Measurements from ENCODE around the gene IGFL1.
"Not testable (repeated sequence)": the region's sequence is repeated elsewhere in the genome, so short reads cannot be mapped to it uniquely, and the experiment has no call there.

The IGFL1 gene

GRCh38 chr19:46229442-46229841 is at the start of gene IGFL1:
Gene IGFL1 (plus strand): TSS chr19:46229742. CDS start chr19:46229775, 33 bp downstream.
- no peak for DNase-seq

GRCh38 chr19:46180701-46181387 is 48.7 kb upstream of the IGFL1 start:
- no peak for DNase-seq

- DNase-seq = no peak
These were observed 48.2 kb upstream of the IGFL1 start for GRCh38 chr19:46181388-46181779.

GRCh38 chr19:46182476-46182875 is 47.1 kb upstream of the IGFL1 start:
- DNase-seq = no peak

- DNase-seq = not testable (repeated sequence)
These were observed 44.5 kb upstream of the IGFL1 start for GRCh38 chr19:46184775-46185710.

GRCh38 chr19:46186101-46186716 is 43.3 kb upstream of the IGFL1 start:
- DNase-seq = no peak

- DNase-seq = no peak
These were observed 42.8 kb upstream of the IGFL1 start for GRCh38 chr19:46186717-46187101.

GRCh38 chr19:46189971-46190888 is 39.3 kb upstream of the IGFL1 start:
- DNase-seq = no peak

- DNase-seq = no peak
These were observed 38.2 kb upstream of the IGFL1 start for GRCh38 chr19:46191356-46191755.

- no peak for DNase-seq
These were observed 37.6 kb upstream of the IGFL1 start for GRCh38 chr19:46191972-46192371.

- DNase-seq = not testable (repeated sequence)
These were observed 36.9 kb upstream of the IGFL1 start for GRCh38 chr19:46192626-46192991.

- no peak for DNase-seq
These were observed 36.4 kb upstream of the IGFL1 start for GRCh38 chr19:46192992-46193650.

GRCh38 chr19:46193678-46194077 is 35.9 kb upstream of the IGFL1 start:
- no peak for DNase-seq

GRCh38 chr19:46195104-46195503 is 34.4 kb upstream of the IGFL1 start:
- no peak for DNase-seq

GRCh38 chr19:46195919-46196318 is 33.6 kb upstream of the IGFL1 start:
- not testable (repeated sequence) for DNase-seq

- no peak for DNase-seq
These were observed 33.0 kb upstream of the IGFL1 start for GRCh38 chr19:46196410-46197124.

- no peak for DNase-seq
These were observed 32.0 kb upstream of the IGFL1 start for GRCh38 chr19:46197314-46198070.

GRCh38 chr19:46198756-46199155 is 30.8 kb upstream of the IGFL1 start:
- DNase-seq = no peak

- no peak for DNase-seq
These were observed 27.9 kb upstream of the IGFL1 start for GRCh38 chr19:46201454-46202310.

- DNase-seq = no peak
These were observed 27.1 kb upstream of the IGFL1 start for GRCh38 chr19:46202426-46202825.

Measured in NCI-H1436 (cell line).